ENCODE measurements around the gene ARNT2. TPM values are rescaled to one million over a fixed set of nuclear protein-coding genes. Genes with fewer than 3 reads are reported as not detected.

ARNT2 gene
- total and polyA plus RNA-seq, 2 of the 13 experiments (the other 11 are each of a cell fraction or from before 2014, with no cell fraction given) = 0.69 to 1.7 TPM

DNA sequence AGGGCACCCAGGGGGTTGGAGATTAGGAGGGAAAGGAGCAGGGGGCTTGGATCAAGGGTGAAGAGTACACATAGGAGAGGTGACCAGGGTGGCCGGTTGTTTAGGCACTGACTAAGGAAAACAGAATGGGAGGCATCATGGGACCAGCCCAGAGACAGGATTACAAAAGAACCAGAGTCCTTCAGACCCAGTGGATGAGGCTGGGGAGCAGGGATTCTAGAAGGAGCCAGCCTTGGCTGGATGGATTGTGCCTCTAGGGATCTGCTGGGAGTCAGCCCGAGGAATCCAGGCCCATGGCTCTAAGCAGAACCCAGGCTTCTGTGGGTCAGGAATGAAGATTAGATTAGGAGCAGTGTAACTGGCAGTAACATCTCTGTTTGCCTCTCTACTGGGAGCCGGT is 98.6 kb downstream of the ARNT2 start:
- ChIA-PET POLR2A (no interaction called here), CTCF (ENCODE audit: low intra/inter-chr PET ratio, low total read pairs) (no interaction called here)
- Histone ChIP-seq H3K27me3 (ENCODE audit: control insufficient read depth in 1 of 2, insufficient read depth in 2 of 2, low read length in 2 of 2) (no peaks in the 10 kb centered on the region), H3K4me1 (ENCODE audit: insufficient read depth, low read length) (peaks cover 5% of the 10 kb centered on the region; the same call in 1 of the 2 replicates), H3K9ac (ENCODE audit: insufficient read depth, low read depth, low read length) (no peak overlapping the region), H2AFZ (ENCODE audit: low read length) (no peak overlapping the region), H4K20me1 (ENCODE audit: insufficient read depth, low read length) (no peaks in the 10 kb centered on the region), H3K36me3 (replicated peaks in 1 of 2; ENCODE audit: control insufficient read depth in 1 of 2, insufficient read depth in 2 of 2, low read length in 2 of 2) (no peaks in the 10 kb centered on the region), H3K4me2 (ENCODE audit: low read depth, low read length) (no peak overlapping the region), H3K27ac (ENCODE audit: extremely low read length, insufficient read depth, low read length) (no peak overlapping the region), H3K9me3 (ENCODE audit: low read length) (no peaks in the 10 kb centered on the region), H3K79me2 (ENCODE audit: insufficient read depth, low read length) (no peaks in the 10 kb centered on the region), H3K4me3 (replicated peaks in 1 of 3; ENCODE audit: insufficient read depth in 1 of 3, low read depth in 2 of 3, low read length in 3 of 3) (no peak overlapping the region)
- WGBS (ENCODE audit: low lambda C conversion rate) = 79% methylated on average over 2 of the region's 3 CpGs
- TF ChIP-seq CEBPB (IDR thresholded peaks at IDR 0.05; ENCODE audit: borderline replicate concordance, low read depth, low read length) (no peak), ZFP36L2 (CRISPR knock-in tag; IDR thresholded peaks at IDR 0.05) (no peak), PRMT3 (CRISPR knock-in tag; IDR thresholded peaks at IDR 0.05; ENCODE audit: borderline replicate concordance, low read depth) (no peak), ZNF614 (CRISPR knock-in tag; IDR thresholded peaks at IDR 0.05; ENCODE audit: borderline replicate concordance) (no peak), ZSCAN9 (CRISPR knock-in tag; IDR thresholded peaks at IDR 0.05; ENCODE audit: borderline replicate concordance) (no peak), SCMH1 (CRISPR knock-in tag; IDR thresholded peaks at IDR 0.05; ENCODE audit: borderline replicate concordance) (no peak), ZNF781 (CRISPR knock-in tag; IDR thresholded peaks at IDR 0.05; ENCODE audit: borderline replicate concordance, not compliant biosample characterization) (no peak), NFE2L1 (CRISPR knock-in tag; IDR thresholded peaks at IDR 0.05; ENCODE audit: borderline replicate concordance) (no peak), POGZ (CRISPR knock-in tag; IDR thresholded peaks at IDR 0.05) (no peak), ZBTB1 (CRISPR knock-in tag; IDR thresholded peaks at IDR 0.05; ENCODE audit: borderline replicate concordance) (no peak), ZNF747 (CRISPR knock-in tag; IDR thresholded peaks at IDR 0.05; ENCODE audit: borderline replicate concordance) (no peak)
- TF ChIP-seq, protein P1, sequence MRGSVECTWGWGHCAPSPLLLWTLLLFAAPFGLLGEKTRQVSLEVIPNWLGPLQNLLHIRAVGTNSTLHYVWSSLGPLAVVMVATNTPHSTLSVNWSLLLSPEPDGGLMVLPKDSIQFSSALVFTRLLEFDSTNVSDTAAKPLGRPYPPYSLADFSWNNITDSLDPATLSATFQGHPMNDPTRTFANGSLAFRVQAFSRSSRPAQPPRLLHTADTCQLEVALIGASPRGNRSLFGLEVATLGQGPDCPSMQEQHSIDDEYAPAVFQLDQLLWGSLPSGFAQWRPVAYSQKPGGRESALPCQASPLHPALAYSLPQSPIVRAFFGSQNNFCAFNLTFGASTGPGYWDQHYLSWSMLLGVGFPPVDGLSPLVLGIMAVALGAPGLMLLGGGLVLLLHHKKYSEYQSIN (CRISPR knock-in tag; IDR thresholded peaks at IDR 0.05; ENCODE audit: borderline replicate concordance) = no peak
- TF ChIP-seq, protein P2, sequence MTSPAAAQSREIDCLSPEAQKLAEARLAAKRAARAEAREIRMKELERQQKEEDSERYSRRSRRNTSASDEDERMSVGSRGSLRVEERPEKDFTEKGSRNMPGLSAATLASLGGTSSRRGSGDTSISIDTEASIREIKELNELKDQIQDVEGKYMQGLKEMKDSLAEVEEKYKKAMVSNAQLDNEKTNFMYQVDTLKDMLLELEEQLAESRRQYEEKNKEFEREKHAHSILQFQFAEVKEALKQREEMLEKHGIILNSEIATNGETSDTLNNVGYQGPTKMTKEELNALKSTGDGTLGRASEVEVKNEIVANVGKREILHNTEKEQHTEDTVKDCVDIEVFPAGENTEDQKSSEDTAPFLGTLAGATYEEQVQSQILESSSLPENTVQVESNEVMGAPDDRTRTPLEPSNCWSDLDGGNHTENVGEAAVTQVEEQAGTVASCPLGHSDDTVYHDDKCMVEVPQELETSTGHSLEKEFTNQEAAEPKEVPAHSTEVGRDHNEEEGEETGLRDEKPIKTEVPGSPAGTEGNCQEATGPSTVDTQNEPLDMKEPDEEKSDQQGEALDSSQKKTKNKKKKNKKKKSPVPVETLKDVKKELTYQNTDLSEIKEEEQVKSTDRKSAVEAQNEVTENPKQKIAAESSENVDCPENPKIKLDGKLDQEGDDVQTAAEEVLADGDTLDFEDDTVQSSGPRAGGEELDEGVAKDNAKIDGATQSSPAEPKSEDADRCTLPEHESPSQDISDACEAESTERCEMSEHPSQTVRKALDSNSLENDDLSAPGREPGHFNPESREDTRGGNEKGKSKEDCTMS (CRISPR knock-in tag; conservative IDR thresholded peaks at IDR 0.05) = no peak
- TF ChIP-seq, protein P3, sequence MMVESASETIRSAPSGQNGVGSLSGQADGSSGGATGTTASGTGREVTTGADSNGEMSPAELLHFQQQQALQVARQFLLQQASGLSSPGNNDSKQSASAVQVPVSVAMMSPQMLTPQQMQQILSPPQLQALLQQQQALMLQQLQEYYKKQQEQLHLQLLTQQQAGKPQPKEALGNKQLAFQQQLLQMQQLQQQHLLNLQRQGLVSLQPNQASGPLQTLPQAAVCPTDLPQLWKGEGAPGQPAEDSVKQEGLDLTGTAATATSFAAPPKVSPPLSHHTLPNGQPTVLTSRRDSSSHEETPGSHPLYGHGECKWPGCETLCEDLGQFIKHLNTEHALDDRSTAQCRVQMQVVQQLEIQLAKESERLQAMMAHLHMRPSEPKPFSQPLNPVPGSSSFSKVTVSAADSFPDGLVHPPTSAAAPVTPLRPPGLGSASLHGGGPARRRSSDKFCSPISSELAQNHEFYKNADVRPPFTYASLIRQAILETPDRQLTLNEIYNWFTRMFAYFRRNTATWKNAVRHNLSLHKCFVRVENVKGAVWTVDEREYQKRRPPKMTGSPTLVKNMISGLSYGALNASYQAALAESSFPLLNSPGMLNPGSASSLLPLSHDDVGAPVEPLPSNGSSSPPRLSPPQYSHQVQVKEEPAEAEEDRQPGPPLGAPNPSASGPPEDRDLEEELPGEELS (CRISPR knock-in tag; IDR thresholded peaks at IDR 0.05) = no peak
- in situ Hi-C loops (cut with HindIII; ENCODE audit: extremely low pct_ligation_motif_present, low pct_unique_long_range_greater_than_20kb) (no loop called here), intact Hi-C loops (cut with micrococcal nuclease; ENCODE audit: unreplicated experiment) (no loop called here)
- ATAC-seq (no peak), DNase-seq (ENCODE audit: low spot score) (no peak), FAIRE-seq (no peak)
- no TSS peak for BruUV-seq (replicated peaks)

Measured in HepG2 (cell line).